ENCODE measurements around the gene PIAS2. TPM values are rescaled to one million over a fixed set of nuclear protein-coding genes. Genes with fewer than 3 reads are reported as not detected.

PIAS2 gene
- total RNA-seq, 4 donors from 2014 or later, result 19.5 to 33.8 (median 27.0) TPM

- TF ChIP-seq POLR2A (IDR thresholded peaks at IDR 0.05), result no peak
- TF ChIP-seq EP300 (IDR thresholded peaks at IDR 0.05; ENCODE audit: low read depth), result no peak
- Histone ChIP-seq H3K4me3 (no peak overlapping the region), H3K27ac (no peak overlapping the region), H3K9me3 (no peaks in the 10 kb centered on the region), H3K36me3 (no peaks in the 10 kb centered on the region), H3K4me1 (no peaks in the 10 kb centered on the region), H3K27me3 (no peaks in the 10 kb centered on the region)
- in situ Hi-C loops (cut with MboI; ENCODE audit: low pct_ligation_motif_present in 1 of 4, low pct_unique_long_range_greater_than_20kb in 1 of 4, low sequenced_read_pairs in 3 of 4) (no loop called here), intact Hi-C loops (cut with DNase I; ENCODE audit: low total_unique reads) (no loop called here)
- 83% methylated on average over 2 to 4 of the region's 4 CpGs for WGBS, 2 donors (ENCODE audit: low coverage in 1 of 2)
- DNase-seq, result no peak
Observed at GRCh38 chr18:46789088-46789487, 128.2 kb downstream of the PIAS2 start.

GRCh38 chr18:46787674-46788073, 129.6 kb downstream of the PIAS2 start:
- WGBS, 2 donors (ENCODE audit: low coverage in 1 of 2), result 73 to 84% methylated on average over 3 of the region's 3 CpGs

GRCh38 chr18:46772357-46772756, 144.9 kb downstream of the PIAS2 start:
- H3K9me3 ChIP-seq, result no peaks in the 10 kb centered on the region
- H3K27me3 ChIP-seq, result no peaks in the 10 kb centered on the region
- H3K36me3 ChIP-seq, result no peaks in the 10 kb centered on the region
- H3K27ac ChIP-seq, result no peak overlapping the region
- no peaks in the 10 kb centered on the region for H3K4me1 ChIP-seq
- WGBS, 2 donors (ENCODE audit: low coverage in 1 of 2), result 42 to 53% methylated on average over 2 to 5 of the region's 5 CpGs
- TF ChIP-seq POLR2AphosphoS5 (IDR thresholded peaks at IDR 0.05), result no peak
- no peak overlapping the region for H3K4me3 ChIP-seq
- in situ Hi-C loops (cut with MboI; ENCODE audit: low pct_ligation_motif_present in 1 of 4, low pct_unique_long_range_greater_than_20kb in 1 of 4, low sequenced_read_pairs in 3 of 4) (no loop called here), intact Hi-C loops (cut with DNase I; ENCODE audit: low total_unique reads) (no loop called here)
- DNase-seq, result no peak

More at GRCh38 chr18:46787674-46788073, 129.6 kb downstream of the PIAS2 start:
- intact Hi-C loops (cut with DNase I; ENCODE audit: low total_unique reads) (no loop called here), in situ Hi-C loops (cut with MboI; ENCODE audit: low pct_ligation_motif_present in 1 of 4, low pct_unique_long_range_greater_than_20kb in 1 of 4, low sequenced_read_pairs in 3 of 4) (no loop called here)
- Histone ChIP-seq H3K36me3 (no peaks in the 10 kb centered on the region), H3K4me1 (no peaks in the 10 kb centered on the region), H3K27ac (no peak overlapping the region), H3K4me3 (no peak overlapping the region), H3K9me3 (no peaks in the 10 kb centered on the region), H3K27me3 (no peaks in the 10 kb centered on the region)
- TF ChIP-seq POLR2AphosphoS5 (IDR thresholded peaks at IDR 0.05) (no peak), CTCF (IDR thresholded peaks at IDR 0.05) (no peak), EP300 (IDR thresholded peaks at IDR 0.05; ENCODE audit: low read depth) (no peak), POLR2A (IDR thresholded peaks at IDR 0.05) (no peak)
- no peak for DNase-seq

- Histone ChIP-seq H3K9me3 (no peaks in the 10 kb centered on the region), H3K4me3 (no peak overlapping the region), H3K27ac (no peak overlapping the region), H3K27me3 (no peaks in the 10 kb centered on the region), H3K36me3 (no peaks in the 10 kb centered on the region), H3K4me1 (no peaks in the 10 kb centered on the region)
- intact Hi-C loops (cut with DNase I; ENCODE audit: low total_unique reads), result no loop called here
- no peak for TF ChIP-seq EP300 (IDR thresholded peaks at IDR 0.05; ENCODE audit: low read depth)
- TF ChIP-seq POLR2A (IDR thresholded peaks at IDR 0.05), result no peak
- no peak for TF ChIP-seq CTCF (IDR thresholded peaks at IDR 0.05)
- TF ChIP-seq POLR2AphosphoS5 (IDR thresholded peaks at IDR 0.05), result no peak
- DNase-seq, result no peak
- in situ Hi-C loops (cut with MboI; ENCODE audit: low pct_ligation_motif_present in 1 of 4, low pct_unique_long_range_greater_than_20kb in 1 of 4, low sequenced_read_pairs in 3 of 4), result no loop called here
- WGBS, 2 donors (ENCODE audit: low coverage in 1 of 2), result 61 to 83% methylated on average over 2 to 3 of the region's 3 CpGs
Observed at GRCh38 chr18:46771141-46771540, 146.2 kb downstream of the PIAS2 start.

- no peak for TF ChIP-seq POLR2A (IDR thresholded peaks at IDR 0.05)
- H3K9me3 ChIP-seq, result no peaks in the 10 kb centered on the region
- H3K27me3 ChIP-seq, result no peaks in the 10 kb centered on the region
- WGBS, 2 donors (ENCODE audit: low coverage in 1 of 2), result 63 to 83% methylated on average over 1 to 2 of the region's 2 CpGs
- intact Hi-C loops (cut with DNase I; ENCODE audit: low total_unique reads), result no loop called here
- no peak overlapping the region for H3K27ac ChIP-seq
- H3K36me3 ChIP-seq, result no peaks in the 10 kb centered on the region
- in situ Hi-C loops (cut with MboI; ENCODE audit: low pct_ligation_motif_present in 1 of 4, low pct_unique_long_range_greater_than_20kb in 1 of 4, low sequenced_read_pairs in 3 of 4), result no loop called here
- H3K4me1 ChIP-seq, result no peaks in the 10 kb centered on the region
- no peak overlapping the region for H3K4me3 ChIP-seq
- DNase-seq, result no peak
Observed at GRCh38 chr18:46770708-46771107, 146.6 kb downstream of the PIAS2 start.
